Pancreas (tissue), 10 donors: Measurements from ENCODE around the gene RAD51B. TPM values are rescaled to one million over a fixed set of nuclear protein-coding genes. Genes with fewer than 3 reads are reported as not detected.

Experiments
- ATAC-seq, 4 donors: fragments of 200-7000 bp; cut with Tn5 transposase; one replicate each; pipeline versions ENCODE4 v1.8.0 to v1.9.1; 2020; ENCODE audit warnings: mild to moderate bottlenecking in 4 of 4, moderate library complexity in 4 of 4
- DNase-seq, 6 donors: peaks; one replicate each; pipeline ENCODE4 v3.0.0-alpha.2; 2020
- FAIRE-seq: peaks from 2 replicates; lab custom pipeline; 2012; peaks lifted over from hg19 to GRCh38; lab: Jason Lieb, UNC
- H3K27ac ChIP-seq, 4 donors: fragments of 200-600 bp; sonication (generic); 1 replicate in 3 of 4; 2 replicates in 1 of 4; pipeline versions ENCODE4 v1.5.0 to v1.8.0; 2020
- H3K27me3 ChIP-seq, 4 donors: fragments of 200-600 bp; one replicate each; pipeline ENCODE4 v1.8.0; 2021
- H3K36me3 ChIP-seq, 3 donors: fragments of 200-600 bp; sonication (generic) in 1 of 3; one replicate each; pipeline versions ENCODE4 v1.5.0 to v1.8.0; 2020 to 2021
- H3K4me1 ChIP-seq, 3 donors: fragments of 200-600 bp; one replicate each; pipeline ENCODE4 v1.8.0; 2021
- H3K4me3 ChIP-seq, 4 donors: fragments of 200-600 bp; sonication (generic) in 2 of 4; one replicate each; pipeline versions ENCODE4 v1.5.0 to v1.8.0; 2020 to 2021
- H3K9me3 ChIP-seq, 4 donors: fragments of 200-600 bp; one replicate each; pipeline ENCODE4 v1.8.0; 2021
- WGBS, 2 donors: extraction: QIAGEN DNeasy Blood & Tissue Kit; methylation state at CpG; one replicate each; pipeline ENCODE4 v1.1.7; 2013; 5-methylcytosine and 5-hydroxymethylcytosine counted together
- intact Hi-C, 3 donors: fragments of 100-400 bp; cut with DNase I; formaldehyde crosslinking; loops; one replicate each; pipeline versions ENCODE4 v1.11.1 to v1.14.2; 2022
- polyA plus RNA-seq, 2 donors: library from polyadenylated mRNA; stranded (reverse); fragments of 200-250 nt; gene quantifications; one replicate each; pipeline ENCODE4 v1.2.3, GENCODE V29; 2013
- total RNA-seq, 6 donors: library from RNA; stranded (reverse); fragmentation: NEBNext Ultra II Directional in 4 of 6; extraction: Animal tissue kit (Norgen Biotek cat#: 25700) in 4 of 6; gene quantifications; one replicate each; pipeline versions ENCODE4 v1.2.1 to v1.2.4, GENCODE V29; 2021 to 2023
- TF ChIP-seq, protein P1 (sequence below), 4 donors: fragments of 200-600 bp; sonication (generic) in 3 of 4; IDR thresholded peaks; one replicate each; pipeline versions ENCODE4 v1.5.0 to v1.8.0; 2021; ENCODE audit warnings: antibody characterized with exemption in 4 of 4
- donor health status: healthy with polysubstance abuse.
- donor health status: DM: no; HTN: no; CAD: no; lungs with moderate emphysema.
- donor health status: DM: no; HTN: no; CAD: no.
- donor health status: control.
- donor health status: control.
- donor health status: Bipolar disorder and iron deficiency.
- donor health status: DM: yes; HTN: yes; CAD: no.
- donor health status: DM: no; HTN: no; CAD: no.
- donor health status: DM: no; HTN: no; CAD: no.
- donor health status: DM: yes; HTN: yes; CAD: no.

Gene RAD51B
- total and polyA plus RNA-seq, 8 donors, result 1.1 to 17.3 (median 5.8) TPM

DNA sequence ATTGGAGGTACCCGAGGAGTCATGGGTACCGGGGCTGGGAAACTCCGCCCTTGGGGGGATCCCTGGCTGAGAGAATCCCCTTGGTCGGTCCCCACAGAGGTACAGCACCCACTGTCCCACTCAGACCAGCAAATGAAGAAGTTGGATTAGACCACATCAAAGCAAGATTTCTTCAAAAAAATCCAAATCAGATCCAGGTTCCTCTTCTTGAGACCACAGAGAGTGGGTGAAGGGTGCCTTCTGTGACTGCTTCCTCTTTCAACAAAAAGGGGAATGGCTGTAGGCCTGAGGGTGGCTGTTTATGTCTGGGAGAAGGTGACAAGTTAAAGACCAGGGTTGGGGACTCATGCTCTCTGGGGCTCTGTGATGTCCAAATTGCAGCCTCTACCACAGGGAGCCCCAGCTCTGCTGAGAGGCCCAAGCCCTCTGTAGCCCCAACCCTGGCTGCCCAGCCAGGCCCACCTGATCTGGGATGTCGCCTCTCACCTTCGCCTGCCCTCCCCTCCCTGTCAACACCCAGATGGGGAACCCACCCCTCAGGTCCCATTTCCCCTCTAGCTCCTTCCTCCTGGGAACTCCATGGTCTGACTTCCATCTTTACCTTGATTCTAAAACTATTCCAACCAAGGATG, 922.4 kb downstream of the RAD51B start:
- TF ChIP-seq, protein P1, sequence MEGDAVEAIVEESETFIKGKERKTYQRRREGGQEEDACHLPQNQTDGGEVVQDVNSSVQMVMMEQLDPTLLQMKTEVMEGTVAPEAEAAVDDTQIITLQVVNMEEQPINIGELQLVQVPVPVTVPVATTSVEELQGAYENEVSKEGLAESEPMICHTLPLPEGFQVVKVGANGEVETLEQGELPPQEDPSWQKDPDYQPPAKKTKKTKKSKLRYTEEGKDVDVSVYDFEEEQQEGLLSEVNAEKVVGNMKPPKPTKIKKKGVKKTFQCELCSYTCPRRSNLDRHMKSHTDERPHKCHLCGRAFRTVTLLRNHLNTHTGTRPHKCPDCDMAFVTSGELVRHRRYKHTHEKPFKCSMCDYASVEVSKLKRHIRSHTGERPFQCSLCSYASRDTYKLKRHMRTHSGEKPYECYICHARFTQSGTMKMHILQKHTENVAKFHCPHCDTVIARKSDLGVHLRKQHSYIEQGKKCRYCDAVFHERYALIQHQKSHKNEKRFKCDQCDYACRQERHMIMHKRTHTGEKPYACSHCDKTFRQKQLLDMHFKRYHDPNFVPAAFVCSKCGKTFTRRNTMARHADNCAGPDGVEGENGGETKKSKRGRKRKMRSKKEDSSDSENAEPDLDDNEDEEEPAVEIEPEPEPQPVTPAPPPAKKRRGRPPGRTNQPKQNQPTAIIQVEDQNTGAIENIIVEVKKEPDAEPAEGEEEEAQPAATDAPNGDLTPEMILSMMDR (IDR thresholded peaks at IDR 0.05), result no peak
- no peaks in the 10 kb centered on the region for H3K9me3 ChIP-seq
- no peaks in the 10 kb centered on the region for H3K36me3 ChIP-seq
- peak in 1 of 6 donors; percentile 32 for DNase-seq
- H3K4me1 ChIP-seq, result no peaks in the 10 kb centered on the region
- H3K27ac ChIP-seq, result no peak overlapping the region
- ATAC-seq, result peak in 2 of 4 donors; percentile 65 to 80
- H3K27me3 ChIP-seq, result no peaks in the 10 kb centered on the region
- no peak overlapping the region for H3K4me3 ChIP-seq
- FAIRE-seq, result no peak
- intact Hi-C loops, result no loop called here
- 90 to 95% methylated on average over 6 of the region's 6 CpGs for WGBS, 2 donors

DNA sequence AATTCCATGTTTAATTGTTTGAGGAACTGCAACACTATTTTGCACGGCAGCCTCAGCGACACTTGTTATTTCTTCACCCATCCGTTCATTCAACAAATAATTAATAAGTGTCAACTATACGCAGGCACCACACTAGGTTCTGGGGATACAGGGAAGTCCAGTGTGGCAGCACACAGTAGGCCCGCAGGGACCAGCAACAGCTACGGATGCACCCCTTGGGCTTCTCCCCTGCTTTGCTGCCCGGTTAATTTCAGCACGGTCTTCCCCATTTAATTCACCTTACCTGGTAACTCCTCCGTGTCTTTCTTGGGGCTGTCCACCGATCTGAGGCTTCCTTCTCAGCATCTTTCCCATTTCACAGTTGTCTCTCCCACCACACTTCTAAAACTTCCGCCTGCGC, 925.0 kb downstream of the RAD51B start:
- Histone ChIP-seq H3K27me3 (no peaks in the 10 kb centered on the region), H3K9me3 (no peaks in the 10 kb centered on the region), H3K4me3 (no peak overlapping the region), H3K27ac (no peak overlapping the region), H3K4me1 (no peaks in the 10 kb centered on the region), H3K36me3 (no peaks in the 10 kb centered on the region)
- no peak for ATAC-seq
- intact Hi-C loops, result no loop called here
- TF ChIP-seq, protein P1 (IDR thresholded peaks at IDR 0.05), result no peak
- 77 to 87% methylated on average over 12 of the region's 12 CpGs for WGBS, 2 donors
- no peak for DNase-seq
- FAIRE-seq, result no peak

DNA sequence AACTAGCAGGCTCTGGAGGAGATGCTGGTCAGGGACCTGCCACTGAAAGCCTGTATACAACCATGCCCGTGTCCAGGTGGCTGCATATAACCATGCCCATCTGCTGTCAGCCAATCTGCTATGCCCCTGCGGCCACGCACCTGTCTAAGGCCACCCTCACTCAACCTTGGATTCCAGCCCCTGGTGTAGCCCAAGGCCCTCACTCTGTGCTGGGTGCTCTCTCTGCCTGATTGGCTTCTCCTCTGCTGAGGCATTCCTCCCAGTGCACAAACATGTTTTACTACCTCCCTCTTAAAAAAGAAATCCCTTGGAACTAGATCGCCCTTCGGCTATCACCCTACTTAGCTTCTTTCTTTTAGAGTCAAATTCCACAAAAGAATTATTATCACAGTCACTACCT, 927.8 kb downstream of the RAD51B start:
- FAIRE-seq, result no peak
- no peak for ATAC-seq
- H3K4me3 ChIP-seq, result no peak overlapping the region
- intact Hi-C loops, result no loop called here
- WGBS, 2 donors, result 92 to 95% methylated on average over 5 of the region's 5 CpGs
- H3K27me3 ChIP-seq, result no peaks in the 10 kb centered on the region
- H3K4me1 ChIP-seq, result no peaks in the 10 kb centered on the region
- DNase-seq, result no peak
- TF ChIP-seq, protein P1 (IDR thresholded peaks at IDR 0.05), result no peak
- no peaks in the 10 kb centered on the region for H3K36me3 ChIP-seq
- H3K9me3 ChIP-seq, result no peaks in the 10 kb centered on the region
- no peak overlapping the region for H3K27ac ChIP-seq

DNA sequence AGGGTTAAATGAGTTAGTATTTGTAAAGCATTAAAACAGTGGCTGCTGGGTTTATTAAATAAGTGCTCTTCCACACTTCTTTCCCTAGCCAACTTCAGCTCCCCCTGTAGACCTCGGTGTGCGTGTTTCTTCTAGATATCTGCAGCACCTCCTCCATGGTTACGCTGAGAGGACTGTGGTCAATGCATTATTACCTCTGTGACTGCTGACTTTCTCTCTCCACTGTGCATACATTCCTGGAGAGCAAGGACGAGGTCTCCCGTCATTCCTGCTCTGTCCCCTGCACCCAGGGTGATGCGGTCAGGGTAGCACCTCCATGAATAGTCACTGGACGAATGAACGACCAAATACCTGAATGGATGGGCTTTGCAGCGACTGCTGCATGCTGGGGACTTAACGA, 928.7 kb downstream of the RAD51B start:
- TF ChIP-seq, protein P1 (IDR thresholded peaks at IDR 0.05), result no peak
- Histone ChIP-seq H3K27ac (no peak overlapping the region), H3K4me3 (no peak overlapping the region), H3K9me3 (no peaks in the 10 kb centered on the region), H3K27me3 (no peaks in the 10 kb centered on the region), H3K36me3 (no peaks in the 10 kb centered on the region), H3K4me1 (no peaks in the 10 kb centered on the region)
- ATAC-seq, result no peak
- FAIRE-seq, result no peak
- DNase-seq, result no peak
- 81 to 91% methylated on average over 10 of the region's 10 CpGs for WGBS, 2 donors
- intact Hi-C loops, result no loop called here

DNA sequence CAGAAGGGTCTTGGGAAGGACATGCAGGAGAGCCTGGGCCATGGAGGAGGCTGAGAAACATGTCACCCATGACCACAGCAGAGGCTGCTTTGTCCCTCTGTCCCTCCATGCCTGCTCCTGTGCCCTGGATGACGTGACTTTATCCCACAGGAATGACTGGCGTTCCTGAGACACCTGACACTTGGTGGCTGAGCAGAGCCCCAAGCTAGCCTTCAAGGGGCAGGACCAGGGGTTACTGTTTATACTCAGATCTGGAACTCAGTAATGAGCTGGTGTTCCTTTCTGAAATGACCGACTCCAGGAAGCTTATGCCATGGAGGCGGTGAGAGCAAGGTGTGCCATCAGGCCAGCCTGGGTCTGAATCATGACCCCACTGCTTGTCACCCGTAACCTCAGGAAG, 929.1 kb downstream of the RAD51B start:
- H3K4me3 ChIP-seq, result no peak overlapping the region
- TF ChIP-seq, protein P1 (IDR thresholded peaks at IDR 0.05), result no peak
- no peaks in the 10 kb centered on the region for H3K9me3 ChIP-seq
- DNase-seq (no peak), FAIRE-seq (no peak), ATAC-seq (no peak)
- 90 to 95% methylated on average over 5 of the region's 5 CpGs for WGBS, 2 donors
- no peaks in the 10 kb centered on the region for H3K27me3 ChIP-seq
- no peaks in the 10 kb centered on the region for H3K36me3 ChIP-seq
- H3K4me1 ChIP-seq, result no peaks in the 10 kb centered on the region
- H3K27ac ChIP-seq, result no peak overlapping the region
- intact Hi-C loops, result no loop called here
